UCSD-AML1 (cell line): Measurements from ENCODE around the gene GPR83.
"Not testable (repeated sequence)": the region's sequence is repeated elsewhere in the genome, so short reads cannot be mapped to it uniquely, and the experiment has no call there.

Experiments used
- DNase-seq: peaks from one replicate; lab custom pipeline; 2025; ENCODE audit not compliant: unreplicated experiment; lab: John Stamatoyannopoulos, UW

Gene GPR83

GRCh38 chr11:94400839-94401772 lies at the start of gene GPR83:
Gene GPR83, minus strand, starts transcription at chr11:94401419. Its CDS starts 172 bp downstream, at chr11:94401247.
- DNase-seq, result no peak

DNA sequence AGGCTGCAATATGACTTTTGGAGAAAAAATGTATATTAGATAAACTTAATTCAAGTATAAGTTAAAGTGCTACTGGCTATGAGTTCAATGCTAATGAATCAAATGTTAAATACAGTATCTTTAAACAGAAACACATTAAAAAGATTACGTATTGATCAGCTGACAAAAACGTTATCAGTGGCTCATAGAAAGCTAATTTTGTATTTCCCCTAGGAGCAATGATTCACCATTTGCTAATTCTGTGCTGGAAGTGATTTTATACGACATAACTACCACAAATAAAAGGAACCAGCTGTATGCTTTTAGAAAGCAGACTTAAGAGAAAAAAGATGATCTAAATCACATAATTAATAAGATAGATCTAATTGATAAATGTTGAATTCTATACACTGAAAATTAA lies 48.8 kb upstream of the GPR83 start:
- no peak for DNase-seq

DNA sequence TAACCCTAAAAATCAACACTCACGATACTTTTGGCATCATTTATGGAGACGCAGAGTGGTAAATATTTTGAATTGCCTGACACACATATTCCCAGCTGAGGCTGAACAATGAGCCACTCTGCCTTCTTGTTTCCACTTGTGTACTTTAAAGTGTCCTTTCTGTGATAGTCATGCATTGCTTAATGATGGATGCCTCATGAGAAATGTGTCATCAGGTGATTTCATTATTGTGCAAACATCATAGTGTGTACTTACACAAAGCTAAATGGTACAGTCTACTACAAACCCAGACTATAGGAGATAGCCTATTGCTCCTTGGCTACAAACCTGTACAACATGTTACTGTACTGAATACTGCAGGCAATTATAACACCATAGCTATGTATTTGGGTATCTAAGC lies 48.2 kb upstream of the GPR83 start:
- DNase-seq, result no peak

DNA sequence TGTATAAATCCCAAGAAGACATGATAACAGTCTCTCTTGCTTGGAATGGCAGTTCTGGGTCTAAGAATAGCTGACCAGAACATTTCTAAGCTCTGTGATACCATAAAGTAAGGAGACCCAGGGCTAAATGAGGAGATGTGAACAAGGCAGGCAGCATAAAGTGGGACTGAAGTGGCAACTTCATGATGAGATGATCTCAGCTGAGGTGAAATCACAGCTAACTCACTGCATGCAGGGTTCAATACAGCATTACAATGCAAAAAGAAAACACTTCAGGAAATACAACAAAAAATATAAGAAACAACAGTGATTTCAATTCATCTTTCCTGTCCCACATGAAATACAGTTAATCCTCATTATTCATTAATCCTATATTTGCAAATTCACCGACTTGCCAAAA lies 47.8 kb upstream of the GPR83 start:
- no peak for DNase-seq

DNA sequence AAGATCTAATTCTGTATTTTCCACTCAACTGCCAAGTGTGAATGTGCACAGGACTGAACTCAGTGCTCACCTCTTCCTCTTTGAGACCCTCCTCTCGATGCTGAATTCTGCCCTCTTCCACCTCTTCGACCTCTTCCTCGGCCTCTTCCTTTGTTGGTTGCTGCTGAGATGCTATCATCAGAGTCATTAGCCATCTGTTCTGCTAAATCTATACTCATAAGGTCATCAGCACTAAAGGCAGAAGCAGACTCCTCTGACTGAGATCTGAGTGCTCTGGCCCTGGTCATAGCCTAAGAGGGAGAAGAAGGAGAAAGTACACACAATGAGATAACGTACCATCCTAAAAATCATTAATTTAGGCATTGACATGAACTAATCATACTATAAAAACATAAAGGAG lies 45.9 kb upstream of the GPR83 start:
- DNase-seq, result no peak

- no peak for DNase-seq
These were observed 44.4 kb upstream of the GPR83 start for GRCh38 chr11:94445641-94446040.

DNA sequence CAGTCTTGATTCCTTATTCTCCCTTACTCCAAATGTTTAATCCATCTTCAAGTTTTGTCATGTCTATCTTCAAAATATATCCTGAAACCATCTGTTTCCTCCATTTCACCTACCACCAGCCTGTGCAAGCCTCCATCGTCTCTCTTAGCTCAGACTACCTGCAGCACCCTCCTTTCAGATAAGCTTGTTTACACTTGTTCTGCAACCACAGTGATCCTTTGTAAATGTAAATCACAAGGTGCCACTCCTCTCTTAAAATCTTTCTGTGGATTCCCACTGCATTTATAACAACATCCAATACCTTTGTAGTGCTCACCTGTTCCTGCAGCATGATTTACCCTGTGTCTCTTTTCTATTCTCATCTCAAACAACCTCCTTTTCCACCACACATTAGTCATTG lies 31.8 kb upstream of the GPR83 start:
- no peak for DNase-seq

- no peak for DNase-seq
These were observed 23.4 kb upstream of the GPR83 start for GRCh38 chr11:94424662-94425061.

- no peak for DNase-seq
These were observed 22.8 kb upstream of the GPR83 start for GRCh38 chr11:94424011-94424410.

DNA sequence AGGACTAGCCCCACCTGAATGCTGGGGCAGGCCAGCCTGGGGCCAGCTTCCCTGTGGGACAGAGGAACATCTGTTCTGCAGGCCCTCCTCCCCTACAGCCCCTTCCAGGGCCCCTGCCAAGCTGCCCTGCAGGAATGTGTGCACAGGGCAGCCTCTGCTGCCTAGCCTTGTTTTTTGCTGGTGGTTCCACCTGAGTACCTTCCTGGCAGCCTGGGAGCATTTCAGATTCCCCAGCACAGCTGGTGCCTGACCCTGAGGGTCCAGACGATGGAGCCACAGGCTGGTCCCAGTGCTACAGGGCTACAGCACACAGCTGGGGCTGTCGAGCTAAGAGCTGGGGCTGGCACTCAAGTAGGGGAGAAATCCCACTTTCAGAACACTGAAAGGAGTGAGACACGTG lies 22.3 kb upstream of the GPR83 start:
- no peak for DNase-seq

GRCh38 chr11:94418123-94418765 lies 17.0 kb upstream of the GPR83 start:
- DNase-seq, result no peak

DNA sequence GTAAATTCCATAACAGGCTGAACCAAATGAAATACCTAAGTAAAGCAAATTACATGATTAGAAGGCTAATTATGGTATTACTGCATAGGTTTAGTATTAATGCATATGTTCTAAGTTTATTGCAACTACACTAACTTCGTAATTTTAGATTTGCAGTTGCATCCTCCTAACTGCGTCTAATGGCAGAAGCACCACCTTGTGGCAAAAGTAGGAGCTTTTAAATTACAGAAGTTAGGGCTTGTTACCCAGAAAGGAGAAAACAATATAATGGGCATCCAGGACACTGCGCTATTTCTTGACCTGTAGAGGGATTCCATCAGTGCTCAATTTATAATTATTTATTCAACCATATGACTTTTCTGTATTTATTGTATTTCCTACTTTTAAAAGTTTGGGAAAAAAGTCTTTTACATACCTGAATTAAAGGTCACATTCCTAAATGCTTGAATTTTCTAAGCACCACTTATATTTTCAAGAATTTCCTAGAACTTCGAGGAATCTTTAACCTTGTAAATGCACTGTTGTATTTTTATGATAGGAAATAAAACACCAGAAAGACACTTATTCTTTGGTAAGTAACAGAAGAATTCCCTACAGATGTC lies 16.3 kb upstream of the GPR83 start:
- no peak for DNase-seq

DNA sequence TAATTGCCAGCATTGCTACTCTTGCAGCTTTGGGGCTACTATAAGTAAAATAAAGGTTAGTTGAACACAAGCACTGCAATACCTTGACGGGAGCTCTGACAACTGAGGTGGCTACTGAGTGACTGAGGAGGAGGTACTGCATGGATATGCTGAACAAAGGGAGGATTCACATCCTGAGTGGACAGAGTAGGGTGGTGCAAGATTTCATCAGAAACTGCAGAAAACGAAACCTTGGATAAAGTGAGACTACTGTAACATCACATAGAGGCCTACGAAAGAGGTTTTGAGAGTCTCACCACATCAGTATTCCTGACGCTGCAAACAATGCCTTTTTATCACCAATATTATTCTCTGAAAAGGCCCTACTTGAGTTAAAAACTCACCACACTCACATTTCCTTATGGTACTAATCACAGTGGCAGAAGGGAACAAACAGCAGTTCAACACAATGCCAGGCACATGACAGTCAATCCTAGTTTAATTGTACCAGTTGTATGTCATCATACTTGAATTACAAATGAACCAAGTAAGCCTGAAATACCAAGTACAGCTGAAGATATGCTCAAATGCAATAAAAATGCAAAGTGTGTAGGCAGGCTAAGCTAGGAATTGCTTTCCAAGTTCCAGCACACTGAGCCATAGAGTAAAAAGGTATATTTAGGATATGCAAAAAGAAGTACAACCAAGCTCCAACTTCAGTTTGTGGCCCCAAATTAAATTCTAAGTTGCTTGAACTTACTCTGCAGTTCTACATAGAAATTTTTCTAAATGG lies 4.0 kb upstream of the GPR83 start:
- no peak for DNase-seq

DNA sequence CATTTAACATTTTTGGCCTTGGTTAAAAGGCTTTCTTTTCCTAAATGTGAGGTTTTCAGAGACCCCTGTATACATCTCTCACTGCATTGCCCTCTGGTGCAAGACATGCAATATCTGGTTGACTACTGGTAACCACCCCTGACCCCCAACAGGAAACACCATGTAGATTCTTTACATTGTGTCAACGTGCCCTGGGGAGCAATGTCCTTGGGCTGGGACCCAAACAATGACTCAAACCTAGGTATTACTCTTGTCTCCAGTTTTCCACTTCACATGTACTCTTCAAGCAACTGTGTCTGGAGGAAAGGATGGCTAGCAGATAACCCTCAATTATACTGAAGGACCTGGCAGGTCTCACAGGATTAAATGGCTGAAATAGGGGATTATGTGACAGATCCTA lies 1.1 kb upstream of the GPR83 start:
- no peak for DNase-seq

- no peak for DNase-seq
These were observed 600 bp upstream of the GPR83 start for GRCh38 chr11:94401773-94402265.

- no peak for DNase-seq
These were observed 771 bp downstream of the GPR83 start for GRCh38 chr11:94400457-94400838.

- DNase-seq, result no peak
These were observed 1.2 kb downstream of the GPR83 start for GRCh38 chr11:94400050-94400449.

GRCh38 chr11:94398101-94398500 lies 3.1 kb downstream of the GPR83 start:
- DNase-seq, result no peak

- DNase-seq, result no peak
These were observed 4.9 kb downstream of the GPR83 start for GRCh38 chr11:94396282-94396681.

DNA sequence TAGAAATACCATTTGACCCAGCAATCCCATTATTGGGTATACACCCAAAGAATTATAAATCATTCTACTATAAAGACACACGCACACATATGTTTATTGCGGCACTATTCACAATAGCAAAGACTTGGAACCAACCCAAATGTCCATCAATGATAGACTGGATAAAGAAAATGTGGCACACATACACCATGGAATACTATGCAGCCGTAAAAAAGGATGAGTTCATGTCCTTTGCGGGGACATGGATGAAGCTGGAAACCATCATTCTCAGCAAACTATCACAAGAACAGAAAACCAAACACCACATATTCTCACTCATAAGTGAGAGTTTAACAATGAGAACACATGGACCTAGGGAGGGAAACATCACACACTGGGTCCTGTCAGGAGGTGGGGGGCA lies 9.3 kb downstream of the GPR83 start:
- not testable (repeated sequence) for DNase-seq

DNA sequence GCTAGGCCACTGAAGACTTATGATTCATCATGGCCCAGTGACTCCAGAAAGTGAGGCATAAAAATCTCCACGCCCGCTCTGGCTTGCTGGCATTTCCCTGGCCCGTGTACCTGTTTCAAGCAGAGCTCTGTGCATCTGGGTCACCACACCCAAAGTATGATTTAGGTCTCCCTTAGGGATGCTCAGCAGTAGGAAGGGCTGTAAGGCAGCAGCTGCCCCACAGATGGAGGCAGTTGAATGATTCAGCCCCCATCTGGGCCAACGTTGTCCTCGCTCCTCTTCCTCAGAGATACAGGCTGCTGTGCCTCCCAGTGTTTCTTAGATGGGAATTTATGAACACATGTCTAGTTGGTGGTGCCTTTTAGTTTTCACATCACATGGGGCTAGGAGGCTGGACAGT lies 21.6 kb downstream of the GPR83 start:
- DNase-seq, result no peak
